NOMO-1 treated with dmso at 0.1 percent for 144 hours (cell line): ENCODE measurements around the gene DMXL2.
"Not testable (repeated sequence)": the region's sequence is repeated elsewhere in the genome, so short reads cannot be mapped to it uniquely, and the experiment has no call there.

Experiments used
- DNase-seq: peaks from one replicate; lab custom pipeline; 2025; ENCODE audit not compliant: unreplicated experiment; lab: John Stamatoyannopoulos, UW

The DMXL2 gene

DNA sequence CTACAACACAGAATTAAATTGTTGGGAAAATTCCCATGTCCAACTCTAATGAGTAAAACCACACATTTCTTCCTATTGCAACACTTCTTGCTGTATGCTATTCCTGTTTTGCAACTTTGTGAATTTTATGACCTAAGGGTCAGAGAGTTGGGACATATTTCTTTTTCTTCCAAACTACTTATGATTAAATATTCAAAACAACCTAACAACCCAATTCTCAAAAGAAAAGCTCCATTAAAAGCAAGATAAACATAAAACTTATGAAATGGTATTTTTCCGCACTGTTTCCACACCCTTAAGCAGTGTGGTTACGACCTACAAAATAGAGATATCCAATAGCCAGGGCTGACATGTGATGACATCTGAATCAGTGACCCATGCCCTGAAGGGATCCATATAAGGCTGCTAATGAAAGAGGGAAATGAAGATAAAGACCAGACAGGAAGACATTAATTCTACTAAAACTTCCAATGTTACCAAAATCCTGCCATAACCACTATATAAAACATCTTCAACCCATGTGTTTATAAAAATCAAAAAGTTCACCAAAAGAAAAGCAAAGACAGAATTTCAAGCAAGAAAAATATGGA, 45.6 kb downstream of the DMXL2 start:
- peak; percentile 35 for DNase-seq

DNA sequence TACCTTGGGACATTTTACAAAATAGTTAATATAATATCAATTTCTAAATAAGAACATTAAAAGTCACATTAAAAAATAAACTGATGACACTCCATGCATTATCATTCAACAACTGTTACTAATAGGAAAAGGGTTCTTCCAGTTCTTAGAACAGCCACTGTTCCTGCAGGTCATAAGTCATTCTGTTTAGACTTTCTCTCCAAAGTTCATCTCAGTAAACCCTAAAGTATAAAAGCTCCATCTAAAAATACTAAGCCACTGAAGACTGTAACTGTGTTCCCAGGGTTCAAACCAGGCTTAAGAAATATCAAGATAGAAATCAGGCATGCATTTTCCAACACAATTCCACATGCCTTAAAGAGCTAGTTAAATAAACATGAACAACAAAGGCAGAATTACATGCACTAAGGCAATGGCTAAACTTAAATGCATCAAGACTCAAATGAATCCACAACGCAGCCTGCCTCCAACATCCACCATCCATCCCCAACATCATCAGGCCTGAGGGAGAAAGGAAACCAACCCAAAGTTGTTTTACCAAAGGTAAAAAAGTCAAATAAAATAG, 46.2 kb downstream of the DMXL2 start:
- DNase-seq = no peak

DNA sequence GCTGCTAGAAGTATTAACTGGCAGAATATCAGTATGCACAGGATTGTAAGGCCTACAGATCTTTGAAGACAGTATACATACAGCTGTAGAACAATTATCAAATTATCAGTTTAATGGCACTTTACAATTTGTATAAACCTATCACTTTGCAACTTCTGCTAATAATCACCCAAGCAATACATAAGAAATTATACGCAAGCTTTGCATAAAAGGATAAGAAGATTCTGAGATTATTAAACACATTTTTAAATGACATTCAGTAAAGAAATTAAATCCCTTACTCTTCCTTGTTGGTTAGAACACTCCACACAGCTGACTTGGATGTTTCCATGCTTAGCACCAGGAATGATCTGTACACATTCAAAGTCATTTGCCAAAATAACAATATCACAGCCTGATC, 46.8 kb downstream of the DMXL2 start:
- DNase-seq = no peak

DNA sequence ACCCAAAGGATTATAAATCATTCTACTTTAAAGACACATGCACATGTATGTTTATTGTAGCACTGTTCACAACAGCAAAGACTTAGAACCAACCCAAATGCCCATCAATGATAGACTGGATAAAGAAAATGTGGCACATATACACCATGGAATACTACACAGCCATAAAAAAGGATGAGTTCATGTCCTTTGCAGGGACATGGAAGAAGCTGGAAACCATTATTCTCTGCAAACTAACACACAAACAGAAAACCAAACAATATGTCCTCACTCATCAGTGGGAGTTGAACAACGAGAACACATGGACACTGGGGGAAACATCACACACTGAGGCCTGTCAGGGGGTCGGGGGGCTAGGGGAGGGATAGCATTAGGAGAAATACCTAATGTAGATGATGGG, 49.2 kb downstream of the DMXL2 start:
- not testable (repeated sequence) for DNase-seq

DNA sequence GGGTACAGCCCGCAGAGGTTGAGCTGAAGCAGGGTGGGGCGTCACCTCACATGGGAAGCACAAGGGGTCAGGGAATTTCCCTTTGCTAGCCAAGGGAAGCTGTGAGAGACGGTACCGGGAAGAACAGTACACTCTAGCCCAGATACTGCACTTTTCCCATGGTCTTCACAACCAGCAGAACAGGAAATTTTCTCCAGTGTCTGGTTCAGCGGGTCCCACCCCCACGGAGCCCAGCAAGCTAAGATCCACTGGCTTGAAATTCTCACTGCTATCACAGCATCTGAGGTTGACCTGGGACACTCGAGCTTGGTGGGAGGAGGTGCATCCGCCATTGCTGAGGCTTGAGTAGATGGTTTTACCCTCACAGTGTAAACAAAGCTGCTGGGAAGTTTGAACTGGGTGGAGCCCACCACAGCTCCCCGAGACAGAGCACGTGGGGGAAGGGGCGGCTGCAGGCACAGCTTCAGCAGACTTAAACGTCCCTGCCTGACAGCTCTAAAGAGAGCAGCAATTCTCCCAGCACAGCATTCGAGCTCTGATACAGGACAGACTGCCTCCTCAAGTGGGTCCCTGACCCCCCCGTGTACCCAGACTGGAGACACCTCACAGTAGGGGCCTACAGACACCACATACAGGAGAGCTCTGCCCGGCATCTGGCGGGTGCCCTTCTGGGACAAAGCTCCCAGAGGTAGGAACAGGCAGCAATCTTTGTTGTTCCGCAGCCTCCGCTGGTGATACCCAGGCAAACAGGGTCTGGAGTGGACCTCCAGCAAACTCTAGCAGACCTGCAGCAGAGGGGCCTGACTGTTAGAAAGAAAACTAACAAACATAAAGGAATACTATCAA, 53.4 kb downstream of the DMXL2 start:
- DNase-seq = not testable (repeated sequence)

DNA sequence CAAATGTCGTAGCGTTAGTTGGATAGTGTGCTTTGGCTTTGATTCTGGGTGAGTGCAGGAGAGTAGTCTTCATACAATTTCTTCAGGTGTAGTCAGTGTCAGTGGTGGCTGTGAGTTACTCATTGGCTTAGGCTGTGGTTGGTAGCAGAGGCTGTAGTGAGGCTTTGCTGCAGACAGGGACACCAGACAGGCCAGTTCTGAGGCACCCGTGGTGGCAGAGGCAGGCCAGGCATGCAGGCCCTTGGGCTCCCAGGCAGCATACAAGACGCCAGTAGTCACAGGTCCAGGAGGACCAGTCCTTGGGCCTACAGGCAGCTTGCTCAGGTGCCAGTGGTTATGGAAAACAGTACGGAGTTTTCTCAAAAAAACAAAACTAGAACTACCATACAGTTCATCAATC, 61.3 kb downstream of the DMXL2 start:
- DNase-seq = no peak

DNA sequence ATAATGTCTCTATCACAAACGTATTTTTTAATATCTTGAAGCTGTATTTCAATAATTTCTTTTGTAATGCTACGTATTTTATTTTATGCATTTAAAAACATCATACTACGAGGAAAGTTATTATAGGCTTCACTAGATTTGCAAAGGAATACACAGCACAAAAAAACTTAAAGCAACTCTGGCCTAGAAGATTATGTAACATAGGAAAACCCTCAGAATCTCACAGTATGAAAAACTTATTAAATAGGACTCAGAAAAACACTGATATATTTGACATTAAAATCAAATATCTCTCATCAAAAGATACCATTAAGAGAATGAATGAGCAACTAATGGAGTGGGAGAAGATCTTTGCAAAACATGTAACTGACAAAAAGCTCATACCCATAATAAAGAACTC, 63.7 kb downstream of the DMXL2 start:
- no peak for DNase-seq

DNA sequence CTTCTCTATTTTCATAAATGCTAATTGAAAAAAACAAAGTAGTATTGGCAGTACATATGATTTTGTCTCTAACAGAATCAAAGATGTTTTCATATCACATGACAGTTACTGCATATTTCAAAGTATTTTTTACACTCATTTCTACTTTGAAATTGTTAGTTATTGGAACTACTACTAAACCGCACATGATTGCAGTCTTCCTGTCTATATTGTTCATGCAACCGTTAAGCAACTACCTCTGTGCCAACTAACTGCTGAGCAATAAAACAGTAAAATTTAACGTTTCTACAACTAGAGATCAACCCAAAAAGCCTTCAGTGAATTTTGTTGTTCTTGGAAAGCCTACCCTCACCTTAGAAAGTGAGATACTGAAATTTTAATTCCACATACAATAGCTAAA, 64.2 kb downstream of the DMXL2 start:
- peak; percentile 55 for DNase-seq

DNA sequence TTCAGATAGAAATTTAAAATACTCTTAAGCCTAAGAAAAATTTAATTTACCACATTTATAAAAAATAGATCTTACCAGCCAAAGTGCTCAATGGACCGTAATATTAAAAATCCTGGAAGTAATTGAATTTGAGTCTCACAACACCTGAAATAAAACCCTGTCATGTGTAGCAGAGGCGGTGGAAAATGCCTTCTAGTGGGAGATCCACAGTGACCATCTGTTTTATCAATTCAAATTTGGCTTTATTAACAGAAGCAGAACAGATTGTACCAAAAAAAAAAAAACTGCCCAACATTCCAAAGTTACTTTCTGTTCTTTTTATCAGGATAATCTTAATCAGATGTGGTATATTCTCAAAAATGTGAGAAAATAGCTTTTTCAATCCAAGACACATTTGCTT, 71.7 kb downstream of the DMXL2 start:
- no peak for DNase-seq

DNA sequence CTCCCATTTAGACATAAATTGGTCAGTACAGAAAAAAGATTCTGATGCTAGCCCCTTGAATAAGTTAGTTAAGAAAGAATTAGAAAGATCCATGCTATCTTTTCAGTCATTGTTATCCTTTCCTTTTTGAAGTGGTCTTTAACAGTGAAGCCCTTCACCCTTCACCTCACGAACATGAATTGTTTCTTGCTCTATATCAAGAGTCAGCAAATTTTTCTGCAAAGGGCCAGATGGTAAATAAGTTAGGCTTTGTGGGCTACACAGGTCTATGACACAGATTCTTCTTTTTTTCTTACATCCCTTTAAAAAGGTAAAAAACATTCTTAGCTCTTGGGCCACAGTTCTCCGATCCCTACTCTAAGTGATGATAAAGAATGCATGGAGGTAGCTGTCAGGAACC, 74.9 kb downstream of the DMXL2 start:
- no peak for DNase-seq

DNA sequence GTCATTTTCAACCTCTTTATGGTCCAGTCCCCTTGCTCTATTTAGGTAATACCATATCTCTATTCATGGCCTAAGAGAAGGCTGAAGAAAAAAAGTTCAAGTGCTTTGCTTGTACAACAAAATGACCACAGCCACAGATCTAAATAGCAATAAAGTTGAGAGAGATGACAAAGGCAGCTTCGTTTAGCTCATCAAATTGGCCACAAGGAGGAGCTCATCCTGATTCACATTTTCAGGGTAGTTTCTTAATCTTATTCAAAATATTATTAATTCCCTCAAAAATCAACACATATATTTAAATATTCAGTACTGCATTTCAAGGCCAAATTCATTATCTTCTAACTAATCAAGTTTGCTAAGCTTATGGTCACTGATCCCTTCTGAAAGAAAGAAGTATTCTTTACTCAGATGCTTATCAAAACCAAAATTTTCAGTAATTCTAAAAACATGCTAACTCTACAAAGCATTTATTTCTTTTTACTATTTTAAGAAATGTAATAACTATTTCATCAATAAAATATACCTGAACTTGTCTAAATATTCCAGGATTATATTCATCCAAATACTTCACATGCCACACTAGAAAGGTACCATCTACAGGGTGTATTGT, 85.5 kb downstream of the DMXL2 start:
- DNase-seq = peak; percentile 3

DNA sequence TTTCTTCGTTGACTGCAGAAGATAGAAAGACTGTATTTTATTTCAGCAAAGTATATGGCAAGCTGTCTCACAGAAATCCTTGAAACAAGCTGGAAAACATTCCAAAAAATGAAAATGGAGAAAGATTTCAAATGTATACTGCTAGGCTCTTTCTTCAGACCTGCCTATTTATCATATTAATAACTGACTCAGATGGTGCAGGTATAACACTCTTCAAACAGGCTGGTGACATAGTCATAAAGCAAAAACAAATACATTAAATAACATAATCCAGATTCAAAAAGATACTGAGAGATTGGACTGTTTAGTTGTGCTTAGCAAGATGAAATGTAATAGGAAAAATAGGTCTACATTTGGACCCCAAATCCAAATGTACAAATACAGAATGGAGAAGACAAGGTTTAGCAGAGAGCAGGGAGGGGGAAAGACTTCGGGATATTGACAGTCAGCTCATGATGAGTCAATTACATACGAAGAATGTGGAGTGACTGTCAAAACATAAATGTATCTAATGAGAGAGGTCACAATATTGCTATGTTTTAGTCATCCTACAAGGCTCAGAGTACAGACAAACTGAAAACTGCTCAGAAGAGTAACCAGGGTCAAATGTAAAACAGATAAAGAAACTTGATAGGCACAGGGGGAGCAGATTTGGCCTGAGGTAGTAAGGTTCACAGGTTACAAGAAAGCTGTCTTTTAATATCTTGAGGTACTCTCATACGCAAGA, 88.7 kb downstream of the DMXL2 start:
- no peak for DNase-seq

DNA sequence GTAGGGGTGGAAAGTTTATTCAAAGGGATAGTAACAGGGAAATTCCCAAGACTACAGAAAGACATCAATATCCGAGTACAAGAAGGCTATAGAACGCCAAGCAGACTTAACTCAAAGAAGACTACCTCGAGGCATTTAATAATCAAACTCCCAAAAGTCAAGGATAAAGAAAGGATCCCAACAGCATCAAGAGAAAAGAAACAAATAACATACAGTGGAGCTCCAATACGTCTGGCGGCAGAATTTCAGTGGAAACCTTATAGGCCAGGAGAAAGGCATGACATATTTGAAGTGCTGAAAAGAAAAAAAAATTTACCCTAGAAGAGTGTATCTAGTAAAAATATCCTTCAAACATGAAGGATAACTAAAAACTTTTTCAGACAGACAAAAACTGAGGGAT, 95.6 kb downstream of the DMXL2 start:
- DNase-seq = no peak

DNA sequence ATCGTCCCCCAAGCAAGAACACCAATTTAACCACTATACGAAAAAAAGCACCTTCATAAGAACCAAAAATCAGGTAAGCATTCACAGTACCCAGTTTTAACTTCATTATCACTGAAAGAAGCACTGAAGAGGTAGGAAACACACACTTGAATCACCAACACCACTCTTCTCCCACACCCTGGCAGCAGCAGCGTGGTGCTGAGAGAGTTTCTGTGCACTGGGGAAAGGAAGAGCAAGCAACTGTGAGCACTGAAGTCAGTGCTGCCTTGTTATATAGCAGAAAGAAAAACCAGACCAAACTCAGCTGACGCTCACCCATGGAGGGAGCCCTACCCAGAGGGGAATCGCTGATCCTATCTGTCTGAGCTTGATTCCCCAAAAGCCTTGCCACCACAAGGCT, 98.2 kb downstream of the DMXL2 start:
- DNase-seq = no peak

DNA sequence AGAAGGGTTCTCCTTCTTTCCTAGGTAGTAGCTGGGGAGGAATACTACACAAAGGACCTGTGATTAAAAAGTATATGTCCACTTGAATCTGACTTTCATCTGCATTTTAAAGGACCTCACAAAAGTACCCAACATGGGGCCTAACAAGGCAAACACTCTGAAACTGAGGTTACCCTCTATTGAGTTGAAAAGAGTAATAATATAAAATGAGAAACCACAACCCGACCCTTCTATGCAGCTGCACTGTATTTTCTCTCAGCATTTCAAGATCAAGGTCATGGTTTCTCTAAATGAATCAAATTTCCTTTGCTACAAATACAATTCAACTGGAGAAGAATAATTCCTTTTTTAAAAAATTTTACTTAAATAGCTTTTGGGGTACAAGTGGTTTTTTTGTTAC, 106.3 kb downstream of the DMXL2 start:
- DNase-seq = no peak

DNA sequence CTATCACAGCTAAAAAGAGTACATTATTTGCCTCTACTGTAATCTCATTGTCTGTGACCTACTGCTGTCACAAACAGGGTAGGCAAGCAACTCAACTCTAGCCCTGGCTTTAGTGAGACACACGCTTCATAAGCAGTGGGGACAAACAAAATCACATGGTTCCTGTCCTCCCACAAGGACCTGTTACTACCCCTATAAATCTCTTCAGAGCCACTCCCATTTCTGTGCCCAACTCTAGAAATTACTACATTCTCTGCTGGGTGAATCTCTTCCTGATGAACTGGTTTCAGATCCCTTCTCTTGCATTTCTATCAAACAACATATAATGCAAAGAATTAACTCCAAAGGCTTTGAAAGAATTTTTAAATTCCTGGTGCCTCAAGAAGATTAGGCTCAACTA, 117.3 kb downstream of the DMXL2 start:
- no peak for DNase-seq

DNA sequence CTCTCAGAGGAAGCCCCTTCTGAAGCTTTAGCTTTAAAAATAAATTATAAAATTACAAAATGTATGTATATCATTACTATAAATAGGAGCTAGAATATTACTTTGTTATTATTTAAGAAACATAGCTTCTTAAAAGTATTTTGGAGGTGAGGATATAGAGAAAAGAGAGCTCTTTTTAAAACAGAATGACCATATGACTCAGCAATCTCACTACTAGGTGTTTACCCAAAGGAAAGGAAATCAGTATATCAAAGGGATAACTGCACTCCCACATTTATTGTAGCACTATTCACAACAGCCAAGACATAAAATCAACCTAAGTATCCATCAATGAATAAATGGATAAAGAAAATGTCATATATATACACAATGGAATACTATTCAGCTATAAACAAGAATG, 119.6 kb downstream of the DMXL2 start:
- DNase-seq = no peak

DNA sequence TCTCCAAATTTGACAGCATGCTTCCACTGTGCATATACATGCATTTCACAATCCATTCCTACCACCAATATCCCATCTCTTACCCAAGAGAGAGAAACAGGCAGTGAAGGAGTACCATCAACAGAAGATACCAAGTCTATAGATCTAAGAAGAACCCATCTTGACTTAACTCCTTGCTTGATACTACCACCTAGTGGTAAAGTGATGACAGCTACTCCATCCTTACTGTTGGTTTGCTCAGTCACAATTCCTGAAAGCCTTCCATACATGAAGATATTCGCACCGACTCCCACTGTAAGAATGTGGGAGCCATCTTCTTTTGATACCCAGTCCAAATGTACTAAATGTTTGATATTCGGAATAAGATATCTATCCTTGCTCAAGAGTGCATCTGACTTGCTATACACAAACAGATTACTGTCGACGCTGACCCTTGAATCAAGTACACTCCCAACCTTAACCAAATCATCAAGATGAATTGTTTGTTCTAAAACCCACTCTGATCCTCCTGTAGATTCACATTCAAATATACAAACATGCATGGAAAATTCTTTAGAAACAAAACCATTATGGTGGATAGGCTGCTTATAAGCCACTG, 123.1 kb downstream of the DMXL2 start:
- no peak for DNase-seq

DNA sequence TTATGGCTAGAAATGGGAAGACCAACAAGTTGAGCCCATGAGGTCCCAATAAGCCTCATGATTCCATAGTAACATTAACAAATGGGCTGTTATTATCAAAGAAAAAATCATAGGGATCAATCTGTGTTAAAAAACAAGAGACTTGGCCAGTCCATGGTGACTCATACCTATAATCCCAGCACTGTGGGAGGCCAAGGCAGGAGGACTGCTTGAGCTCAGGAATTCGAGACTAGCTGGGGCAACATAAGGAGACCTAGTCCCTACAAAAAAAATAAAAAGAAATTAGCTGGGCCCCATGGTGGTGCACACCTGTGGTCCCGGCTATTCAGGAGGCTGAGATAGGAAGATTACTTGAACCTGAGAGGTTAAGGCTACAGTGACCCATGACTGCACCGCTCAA, 124.8 kb downstream of the DMXL2 start:
- no peak for DNase-seq

DNA sequence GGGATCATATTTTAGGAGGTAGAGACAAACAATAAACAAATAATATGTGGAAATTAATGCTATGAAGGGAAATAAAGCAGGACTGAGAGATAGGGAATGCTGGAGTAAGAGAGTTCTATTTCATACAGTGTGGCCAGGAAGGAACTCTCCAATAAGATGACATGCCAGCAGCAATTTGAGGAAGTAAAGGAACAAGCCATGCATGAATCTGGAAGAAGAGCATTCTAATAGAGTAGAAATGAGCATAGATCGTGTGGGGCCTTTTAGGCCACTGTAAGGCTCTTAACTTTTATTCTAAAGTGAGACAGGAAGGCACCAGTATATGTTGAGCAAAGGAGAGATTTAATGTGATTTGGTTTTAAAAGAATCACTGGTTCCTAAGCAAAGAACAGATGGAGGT, 126.3 kb downstream of the DMXL2 start:
- no peak for DNase-seq
